ENCODE results near the gene DUSP5.

The DUSP5 gene

DNA sequence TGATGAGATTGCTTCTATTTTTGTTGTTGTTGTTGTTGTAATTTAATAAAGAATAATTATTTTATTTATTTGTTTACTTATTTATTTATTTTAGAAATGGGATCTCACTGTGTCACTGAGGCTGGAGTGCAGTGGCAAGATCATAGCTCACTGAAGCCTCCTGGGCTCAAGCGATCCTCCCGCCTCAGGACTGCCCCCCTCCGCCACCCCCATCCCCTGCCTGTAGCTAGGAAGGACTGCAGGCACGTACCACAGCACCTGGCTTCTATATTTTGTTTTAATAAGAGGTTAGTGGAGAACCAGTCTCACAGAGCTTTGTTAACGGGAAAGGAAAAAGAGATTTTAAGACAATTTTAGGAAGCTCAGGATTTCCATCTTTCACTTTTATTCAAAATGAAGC is 50.3 kb downstream of the DUSP5 start:
- DNase-seq = no peak

DNA sequence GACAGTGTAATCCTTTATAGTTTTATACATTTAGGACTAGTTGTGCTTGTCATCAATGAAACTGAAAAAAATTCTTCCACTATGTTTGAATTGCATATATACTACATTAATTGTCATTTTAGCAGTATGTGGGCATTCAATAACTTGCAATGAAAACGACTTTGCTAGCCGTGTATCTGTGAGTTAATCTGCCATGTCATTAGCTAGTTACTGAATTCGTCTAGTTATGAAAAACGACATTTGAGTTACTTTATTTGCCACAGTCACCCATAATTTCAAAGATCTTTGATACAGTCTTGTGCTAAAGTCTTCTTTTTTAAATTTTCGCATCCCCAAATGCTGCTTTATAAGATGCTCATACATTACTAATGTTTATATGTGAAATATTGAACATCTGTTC is 51.5 kb downstream of the DUSP5 start:
- no peak for DNase-seq

DNA sequence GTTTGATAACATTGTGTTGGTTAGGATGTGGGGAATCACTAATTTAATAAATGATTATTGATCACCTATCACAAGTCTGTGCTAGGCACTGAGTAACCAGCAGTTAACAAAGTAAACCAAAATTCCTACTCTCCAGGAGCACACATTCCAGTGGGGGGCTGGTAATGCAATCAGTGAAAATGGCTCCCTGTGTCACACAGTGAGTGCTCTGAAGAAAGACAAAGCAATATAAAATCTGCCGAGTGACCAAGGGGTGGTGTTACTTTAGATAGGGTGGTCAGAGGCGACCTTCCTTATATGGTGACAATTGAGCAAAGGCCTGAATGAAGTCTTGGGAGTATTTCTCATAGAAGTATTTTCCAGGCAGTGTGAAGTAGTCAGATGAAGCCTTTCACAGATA is 56.2 kb downstream of the DUSP5 start:
- DNase-seq = no peak

- no peak for DNase-seq
These were observed 58.6 kb downstream of the DUSP5 start for GRCh38 chr10:110556296-110556695.

GRCh38 chr10:110556969-110557601 is 59.4 kb downstream of the DUSP5 start:
- DNase-seq = no peak

DNA sequence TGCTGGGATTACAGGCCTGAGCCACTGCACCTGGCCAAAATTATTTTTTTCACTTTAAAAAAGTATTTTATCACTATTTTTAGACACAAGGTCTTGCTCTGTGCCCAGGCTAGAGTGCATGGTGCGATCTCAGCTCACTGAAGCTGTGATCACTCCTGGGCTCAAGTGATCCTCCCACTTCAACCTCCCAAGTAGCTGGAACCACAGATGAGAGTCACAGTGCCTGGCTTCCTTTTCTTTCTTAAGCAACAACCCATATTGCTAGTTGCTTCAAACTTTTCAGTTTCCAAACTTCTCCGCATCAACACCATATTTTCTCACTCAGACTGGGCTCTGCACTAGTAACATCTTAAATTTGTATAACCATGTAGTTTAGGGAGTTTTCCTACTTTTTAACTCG is 60.3 kb downstream of the DUSP5 start:
- DNase-seq = no peak

GRCh38 chr10:110560012-110560411 is 62.3 kb downstream of the DUSP5 start:
- no peak for DNase-seq

All from DMS153 (cell line).